GM19025 (cell line): Measurements from ENCODE around the gene STK38.
"Not testable (repeated sequence)": the region's sequence is repeated elsewhere in the genome, so short reads cannot be mapped to it uniquely, and the experiment has no call there.

ENCODE experiments used
- ATAC-seq: cut with Tn5 transposase; IDR thresholded peaks from one replicate; pipeline ENCODE4 v1.9.1; 2021; ENCODE audit warnings: mild to moderate bottlenecking, low read depth, moderate library complexity; ENCODE audit not compliant: unreplicated experiment

The STK38 gene

DNA sequence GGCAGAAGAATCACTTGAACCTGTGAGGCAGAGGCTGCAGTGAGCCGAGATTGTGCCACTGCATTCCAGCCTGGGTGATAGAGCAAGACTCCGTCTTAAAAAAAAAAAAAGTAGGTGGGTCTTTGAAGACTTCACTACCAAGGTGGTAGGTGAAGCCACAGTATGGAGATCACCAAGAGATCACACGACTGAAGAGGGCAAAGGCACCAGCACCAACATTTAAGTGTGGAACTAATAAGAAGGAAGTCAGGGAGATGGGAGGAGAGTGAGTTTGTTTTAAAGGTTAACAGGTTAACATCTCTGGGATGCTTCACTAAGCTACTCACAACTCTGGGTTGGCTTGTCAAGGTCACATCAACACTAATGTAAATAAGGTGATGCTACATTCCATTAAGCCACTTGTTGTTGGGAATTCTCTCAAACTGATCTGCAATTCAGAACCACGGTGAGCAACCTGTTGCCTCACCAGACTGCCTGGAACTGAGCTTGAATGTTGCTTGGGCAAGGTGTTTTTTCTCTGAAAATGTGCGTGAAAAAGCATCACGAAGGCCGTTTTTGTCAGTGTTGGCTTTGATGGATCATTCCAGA, 55.8 kb downstream of the STK38 start:
- no peak for ATAC-seq

DNA sequence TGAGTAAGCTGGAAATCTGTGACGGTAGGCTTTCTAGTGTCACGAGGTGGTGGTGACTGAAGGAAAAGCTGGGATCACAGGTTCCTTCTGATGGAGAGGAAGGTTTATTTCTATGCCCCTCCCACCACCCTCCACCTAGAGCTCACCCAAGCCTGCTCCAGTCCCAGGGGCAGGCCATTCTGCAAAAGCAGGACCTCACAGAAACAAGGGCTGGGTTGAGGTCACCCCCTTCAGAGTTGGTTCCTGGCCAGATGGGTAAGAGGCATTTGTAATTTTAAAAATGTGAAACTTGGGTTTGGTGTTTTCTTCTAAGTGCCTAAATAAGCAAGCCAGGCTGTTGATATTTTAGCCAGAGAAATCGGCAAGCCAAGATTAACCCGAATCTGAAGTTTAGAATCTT, 57.9 kb downstream of the STK38 start:
- no peak for ATAC-seq

DNA sequence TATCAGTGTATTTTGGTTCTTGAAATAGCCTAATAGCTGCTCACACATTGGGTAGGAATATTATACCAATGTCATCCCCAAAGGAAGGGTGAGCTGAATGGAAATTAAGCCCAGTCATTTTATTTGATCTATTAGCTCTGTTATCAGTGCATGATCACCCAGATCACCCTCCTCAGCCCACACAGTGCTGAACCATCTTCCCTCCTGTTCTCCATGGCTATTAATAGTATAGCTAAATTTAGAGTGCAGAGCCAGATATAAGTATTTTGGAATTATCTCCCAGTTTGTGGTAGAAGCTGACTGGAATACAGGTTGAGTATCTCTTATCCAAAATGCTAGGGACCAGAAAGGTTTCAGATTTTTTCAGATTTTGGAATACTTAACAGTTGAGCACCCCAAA, 59.1 kb downstream of the STK38 start:
- ATAC-seq = no peak

DNA sequence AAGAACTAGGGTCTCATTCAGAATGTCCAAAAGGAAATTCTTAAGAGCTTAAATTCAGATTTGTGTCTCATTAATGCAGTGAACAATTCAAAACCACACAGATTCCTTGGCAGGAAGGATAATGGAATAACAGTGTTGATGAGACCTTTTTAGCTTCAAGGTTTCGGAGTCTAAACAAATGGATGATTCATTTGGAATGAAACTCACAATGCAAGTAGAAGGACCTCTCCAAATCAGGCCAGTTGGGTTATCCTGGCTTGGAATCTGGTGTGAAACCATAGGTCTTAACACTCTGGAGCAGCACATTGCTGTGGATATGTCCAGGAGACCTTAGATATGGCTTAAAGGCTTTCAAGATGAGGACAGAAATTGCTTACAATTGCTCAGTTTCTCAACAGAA, 59.6 kb downstream of the STK38 start:
- no peak for ATAC-seq

DNA sequence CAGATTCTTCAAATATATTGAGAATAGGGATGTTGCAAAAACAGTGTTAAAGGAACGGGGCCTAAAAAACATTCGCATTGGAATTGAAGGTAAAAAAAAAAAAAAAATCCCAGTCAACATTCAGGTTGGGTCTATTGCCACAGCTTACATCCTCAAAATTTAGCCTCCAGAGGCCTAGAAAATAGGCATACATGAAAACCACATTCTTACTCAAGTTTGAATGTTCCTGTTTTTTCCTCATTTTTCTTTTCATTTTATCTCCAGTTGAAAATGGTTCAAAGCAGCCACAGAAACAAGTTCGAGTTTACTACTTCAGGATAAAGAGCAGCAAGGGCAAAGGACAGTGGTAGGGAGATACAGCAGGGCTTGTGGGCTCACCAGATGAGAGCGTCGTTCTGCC, 62.5 kb downstream of the STK38 start:
- ATAC-seq = no peak

DNA sequence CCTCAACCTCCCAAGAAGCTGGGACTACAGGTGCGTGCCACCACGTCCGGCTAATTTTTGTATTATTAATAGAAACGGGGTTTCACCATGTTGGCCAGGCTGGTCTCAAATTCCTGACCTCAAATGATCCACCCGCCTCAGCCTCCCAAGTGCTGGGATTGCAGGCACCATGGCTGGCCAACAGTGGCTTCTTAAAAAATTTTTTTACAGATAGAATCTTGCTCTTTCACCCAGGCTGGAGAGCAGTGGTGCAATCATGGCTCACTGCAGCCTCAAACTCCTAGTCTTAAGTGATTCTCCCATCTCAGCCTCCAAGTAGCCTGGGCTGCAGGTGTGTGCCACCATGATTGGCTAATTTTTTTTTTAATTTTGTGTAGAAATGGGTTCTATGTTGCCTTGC, 64.0 kb downstream of the STK38 start:
- not testable (repeated sequence) for ATAC-seq

DNA sequence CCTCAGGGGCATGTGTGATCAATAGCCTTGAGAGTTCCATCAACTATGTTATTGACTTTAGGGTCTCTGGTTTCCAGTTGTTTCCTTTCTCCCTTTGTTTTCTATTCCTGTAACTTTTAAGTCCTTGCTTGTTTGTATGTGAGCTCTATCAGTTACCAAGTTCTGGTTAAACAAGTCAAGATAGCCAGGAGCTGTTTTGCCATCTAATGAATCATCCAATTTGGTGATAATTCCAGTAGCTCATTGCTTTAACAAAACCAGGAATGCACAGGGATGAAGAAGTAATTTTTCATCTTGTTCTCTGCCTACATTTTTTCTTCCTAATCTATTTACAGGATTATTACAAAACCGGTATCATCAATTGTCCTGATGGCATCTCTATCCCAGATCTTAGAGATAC, 68.0 kb downstream of the STK38 start:
- no peak for ATAC-seq

DNA sequence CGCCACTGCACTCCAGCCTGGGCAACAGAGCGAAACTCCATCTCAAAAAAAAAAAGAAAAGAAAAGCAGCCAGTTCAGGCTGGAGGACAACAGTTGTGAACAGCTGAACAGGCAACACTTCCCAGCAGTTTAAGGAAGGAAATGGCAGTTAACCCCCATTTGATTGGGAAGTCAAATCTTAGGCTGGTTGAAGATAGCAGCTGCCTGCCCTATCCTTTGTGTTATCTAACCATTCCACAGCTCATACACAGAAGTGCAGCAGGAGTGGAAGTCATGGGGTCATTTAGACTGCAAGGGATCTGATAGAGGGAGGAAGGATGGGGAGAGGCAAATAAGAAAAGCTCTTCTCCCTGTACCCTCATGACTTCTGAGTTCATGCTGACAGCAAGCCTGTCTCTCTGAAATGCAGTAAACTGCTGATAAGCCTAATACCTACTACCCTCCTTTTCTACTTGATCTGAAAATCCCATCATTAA, 69.2 kb downstream of the STK38 start:
- no peak for ATAC-seq

DNA sequence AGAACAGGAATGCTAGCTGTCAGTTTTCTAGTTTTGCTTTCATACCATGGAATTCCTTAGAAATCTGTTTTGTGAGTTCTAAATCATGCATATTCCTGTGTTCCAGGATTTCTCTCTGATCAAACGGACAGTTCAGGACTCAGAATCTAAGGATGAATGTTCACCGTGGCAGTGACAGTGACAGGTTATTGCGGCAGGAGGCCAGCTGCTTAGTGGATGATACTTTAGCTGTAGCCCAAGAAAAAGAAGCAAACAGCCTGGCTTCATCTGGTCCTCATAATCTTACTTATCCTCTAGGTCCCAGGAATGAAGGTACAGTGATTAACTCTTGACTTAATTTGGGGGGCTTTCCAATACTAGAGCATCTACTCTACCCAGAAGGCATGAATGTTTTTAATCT, 77.3 kb downstream of the STK38 start:
- no peak for ATAC-seq

DNA sequence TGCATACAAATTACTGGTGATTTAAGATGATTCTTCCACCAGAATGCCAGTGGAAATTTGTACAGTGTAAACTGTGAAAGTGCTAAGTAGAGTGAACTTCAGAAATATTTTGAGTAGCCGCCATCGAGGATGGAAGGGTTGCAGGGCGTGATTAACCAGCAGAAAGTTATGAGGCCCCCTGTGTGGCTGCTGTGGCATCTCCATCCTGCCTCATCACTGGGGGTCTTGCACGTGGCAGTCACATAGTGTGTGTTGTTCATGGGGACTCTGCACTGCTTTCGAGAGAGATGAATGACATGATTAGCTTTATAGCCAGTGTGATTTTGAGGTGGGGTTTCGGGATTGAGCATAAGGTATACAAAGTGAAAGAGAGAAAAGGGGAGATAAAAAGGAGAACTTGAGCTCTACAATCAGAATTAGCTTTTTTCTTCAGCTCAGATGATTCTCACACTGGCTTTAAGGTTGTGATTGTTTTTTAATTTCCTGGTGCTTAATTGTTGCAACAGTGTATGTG, 78.1 kb downstream of the STK38 start:
- ATAC-seq = no peak

DNA sequence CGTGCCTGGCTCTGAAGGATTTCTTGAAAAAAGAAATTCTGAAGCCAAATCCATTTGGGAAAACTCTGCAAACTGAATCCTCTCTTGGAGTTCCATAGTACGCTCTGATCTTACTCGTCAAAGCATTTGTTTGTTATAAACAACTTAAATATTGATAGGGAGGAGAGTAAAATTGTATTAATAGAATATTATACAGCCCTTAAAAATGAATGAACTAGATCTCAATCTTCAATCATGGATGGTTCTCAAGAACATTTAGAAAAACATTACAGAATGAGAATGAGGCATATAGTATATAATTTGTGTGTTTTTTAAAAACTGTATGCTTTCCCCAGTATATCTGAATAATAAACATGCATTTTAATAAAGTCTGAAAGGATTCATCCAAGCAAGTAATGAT, 79.7 kb downstream of the STK38 start:
- ATAC-seq = no peak

DNA sequence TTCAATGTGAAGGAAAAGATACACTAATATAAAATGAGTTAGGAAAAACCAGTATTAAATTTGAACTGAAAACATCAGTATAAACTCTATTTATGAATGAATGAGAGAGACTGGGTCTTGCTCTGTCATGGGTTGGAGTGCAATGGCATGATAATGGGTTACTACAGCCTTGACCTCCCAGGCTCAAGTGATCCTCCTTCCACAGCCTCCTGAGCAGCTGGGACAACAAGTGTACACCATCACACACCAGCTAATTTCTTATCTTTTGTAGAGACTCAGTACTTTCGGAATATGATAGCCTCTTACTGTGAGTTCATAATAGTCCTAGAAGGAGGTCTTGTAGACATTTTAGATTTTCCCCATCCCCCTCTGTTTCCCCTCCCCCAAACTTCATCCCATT, 83.0 kb downstream of the STK38 start:
- ATAC-seq = no peak

DNA sequence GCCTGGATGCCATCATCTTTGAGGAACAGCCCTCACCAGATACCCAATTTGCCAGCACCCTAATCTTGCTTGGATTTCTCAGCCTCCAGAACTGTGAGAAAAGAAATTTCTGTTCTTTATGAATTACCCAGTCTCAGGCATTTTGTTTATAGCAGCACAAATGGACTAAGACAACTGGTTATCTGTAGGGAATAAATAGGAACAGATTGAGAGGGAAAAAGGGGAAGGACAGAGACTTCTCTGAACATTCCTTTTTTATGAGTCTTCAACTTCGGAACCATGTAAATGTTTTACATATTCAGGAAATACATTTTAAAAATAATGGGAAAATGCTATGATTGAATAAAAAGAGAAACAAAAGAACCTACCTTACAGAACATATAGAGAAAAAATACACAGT, 83.6 kb downstream of the STK38 start:
- no peak for ATAC-seq

DNA sequence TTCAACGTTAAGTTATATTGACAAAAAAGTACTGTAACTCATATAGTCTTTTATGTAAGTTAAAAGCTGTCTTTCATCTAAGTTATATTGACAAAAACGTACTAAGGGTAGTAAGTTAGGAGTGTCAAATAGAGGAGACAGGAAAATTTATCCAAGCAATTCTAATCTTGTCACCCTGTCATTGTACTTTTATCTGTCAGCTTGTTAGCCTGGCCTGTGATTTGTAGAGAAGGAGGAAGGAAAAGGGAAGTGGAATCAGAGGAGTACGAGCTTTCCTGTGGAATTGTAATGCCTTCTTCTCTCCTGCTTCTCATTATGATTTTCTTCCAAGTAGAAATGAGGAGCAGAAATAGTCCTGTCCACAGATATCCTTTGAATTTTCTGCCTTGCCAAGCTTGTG, 85.6 kb downstream of the STK38 start:
- no peak for ATAC-seq

DNA sequence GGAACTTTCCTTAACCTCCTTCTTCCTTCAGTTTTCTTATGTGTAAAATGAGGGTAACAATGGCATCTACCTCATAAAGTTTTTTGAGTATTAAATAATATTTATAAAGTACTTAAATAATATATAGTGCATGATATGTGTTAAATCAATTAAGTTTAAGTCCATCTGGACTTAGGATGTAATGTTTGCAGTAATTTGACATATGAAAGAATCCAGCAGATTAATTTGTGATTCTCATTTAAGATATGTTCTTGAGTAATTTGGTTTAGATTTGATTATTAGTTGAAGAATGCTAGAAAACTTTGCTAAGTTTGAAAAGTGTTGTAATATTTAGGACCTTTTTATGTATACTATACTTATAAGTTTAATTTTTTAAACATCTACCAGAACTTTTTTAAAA, 86.4 kb downstream of the STK38 start:
- ATAC-seq = no peak

DNA sequence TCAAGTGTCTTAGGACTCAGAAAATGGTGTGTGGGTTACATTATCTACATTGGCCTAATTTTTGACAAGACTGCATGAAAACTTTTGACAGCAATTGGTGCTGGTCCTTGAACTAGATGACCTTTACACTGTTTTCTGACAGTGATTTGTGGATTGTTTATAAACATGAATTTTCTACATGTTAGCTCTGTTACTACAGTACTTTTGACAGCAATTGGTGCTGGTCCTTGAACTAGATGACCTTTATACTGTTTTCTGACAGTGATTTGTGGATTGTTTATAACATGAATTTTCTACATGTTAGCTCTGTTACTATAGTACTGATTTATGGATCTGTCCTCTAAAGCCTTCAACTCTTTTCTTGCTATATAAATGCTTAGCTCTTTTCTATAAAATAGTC, 87.8 kb downstream of the STK38 start:
- ATAC-seq = no peak

DNA sequence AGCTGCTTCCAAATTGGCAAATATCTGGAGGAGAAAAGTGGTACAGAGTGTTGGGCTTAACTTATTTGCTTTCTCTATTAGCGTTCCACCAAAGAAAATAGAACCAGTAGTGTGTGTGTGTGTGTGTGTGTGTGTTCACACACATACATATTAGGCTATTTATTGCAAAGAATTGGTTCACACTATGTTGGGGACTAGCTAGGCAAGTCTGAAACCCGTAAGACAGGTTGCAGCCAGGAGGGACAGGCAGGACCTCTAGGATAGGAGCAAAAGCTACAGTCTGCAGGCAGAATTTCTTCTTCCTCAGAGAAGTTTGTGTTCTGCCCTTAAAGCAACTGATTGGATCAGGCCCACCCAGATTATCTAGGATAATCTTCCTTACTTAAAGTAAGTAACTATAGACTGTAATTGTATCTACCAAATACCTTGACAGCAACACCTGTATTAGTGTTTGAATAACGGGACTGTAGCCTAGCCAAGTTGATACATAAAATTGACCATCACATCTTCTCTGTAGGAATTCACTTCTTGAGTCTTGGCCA, 91.7 kb downstream of the STK38 start:
- no peak for ATAC-seq

DNA sequence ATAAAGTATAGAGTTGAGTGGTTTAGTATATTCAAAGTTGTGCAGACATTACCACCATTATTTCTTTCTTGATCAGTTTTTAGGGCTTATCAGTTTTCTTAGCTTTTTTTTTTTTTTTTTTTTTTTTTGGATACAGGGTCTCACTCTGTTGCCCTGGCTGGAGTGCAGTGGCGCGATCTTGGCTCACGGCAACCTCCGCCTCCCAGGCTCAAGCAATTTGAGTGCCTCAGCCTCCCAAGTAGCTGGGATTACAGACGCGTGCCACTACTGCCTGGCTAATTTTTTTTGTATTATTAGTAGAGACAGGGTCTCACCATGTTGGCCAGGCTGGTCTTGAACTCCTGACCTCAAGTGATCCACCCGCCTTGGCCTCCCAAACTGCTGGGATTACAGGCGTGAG, 94.4 kb downstream of the STK38 start:
- ATAC-seq = not testable (repeated sequence)

DNA sequence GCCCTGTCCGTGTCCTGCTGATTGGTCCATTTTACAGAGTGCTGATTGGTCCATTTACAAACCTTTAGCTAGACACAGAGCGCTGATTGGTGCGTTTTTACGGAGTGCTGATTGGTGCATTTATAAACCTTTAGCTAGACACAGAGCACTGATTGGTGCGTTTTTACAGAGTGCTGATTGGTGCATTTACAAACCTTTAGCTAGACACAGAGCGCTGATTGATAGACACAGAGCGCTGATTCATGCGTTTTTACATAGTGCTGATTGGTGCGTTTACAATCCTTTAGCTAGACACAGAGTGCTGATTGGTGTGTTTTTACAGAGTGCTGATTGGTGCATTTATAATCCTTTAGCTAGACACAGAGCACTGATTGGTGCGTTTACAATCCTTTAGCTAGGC, 98.1 kb downstream of the STK38 start:
- not testable (repeated sequence) for ATAC-seq

DNA sequence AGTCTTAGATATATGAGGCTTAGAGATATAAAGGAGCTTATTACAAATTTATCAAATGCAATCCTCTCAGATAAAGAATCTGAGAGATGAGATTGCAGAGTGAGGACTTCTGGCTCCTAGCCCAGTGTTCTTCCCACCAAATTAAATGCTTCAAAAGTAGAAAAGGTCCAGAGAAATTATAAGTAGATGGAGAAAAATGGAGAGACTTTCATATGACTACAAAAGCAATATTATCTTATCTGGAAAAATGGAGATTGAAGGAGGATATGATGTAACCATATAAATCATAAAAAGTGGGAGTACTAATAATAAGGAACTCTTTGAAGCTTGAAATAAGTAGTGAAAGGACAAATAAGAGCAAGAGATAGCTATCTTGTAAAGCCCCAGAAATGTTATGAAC, 101.7 kb downstream of the STK38 start:
- no peak for ATAC-seq

DNA sequence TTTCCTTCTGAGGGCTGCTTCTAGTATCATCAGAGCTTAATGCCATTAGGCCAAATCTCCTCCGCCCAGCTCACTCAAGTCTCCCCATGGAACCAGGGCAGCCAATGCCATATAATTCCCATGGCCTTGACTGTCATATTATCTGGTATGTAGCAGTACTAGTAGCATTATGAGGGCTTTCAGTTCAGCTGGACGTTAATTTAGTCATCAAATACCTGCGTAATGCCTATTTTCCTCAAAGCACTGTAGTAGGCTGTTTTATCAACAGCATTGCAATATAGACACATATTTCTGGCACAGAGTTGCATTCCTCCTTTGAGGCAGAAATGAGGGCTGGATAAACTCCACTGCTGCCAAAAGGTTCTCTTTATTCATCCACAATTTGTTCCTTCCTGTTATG, 102.8 kb downstream of the STK38 start:
- no peak for ATAC-seq
